HL-60 (cell line): ENCODE data around the gene APEH.
"Not testable (repeated sequence)": the region's sequence is repeated elsewhere in the genome, so short reads cannot be mapped to it uniquely, and the experiment has no call there.

Source experiments
- DNase-seq, 2 experiments: peaks; one replicate each; pipeline ENCODE4 v3.0.0-alpha.2; 2010 to 2020; ENCODE audit warnings: low read depth in 1 of 2, low spot score in 1 of 2
- H3K27ac ChIP-seq: fragments of 250-450 bp; sonication (Bioruptor Pico); replicated peaks from 2 replicates; pipeline ENCODE4 v1.5.1; 2020; ENCODE audit warnings: mild to moderate bottlenecking, moderate library complexity
- H3K27me3 ChIP-seq: fragments of 250-450 bp; sonication (Bioruptor Pico); 2 replicates; pipeline ENCODE4 v1.5.1; 2021; ENCODE audit warnings: mild to moderate bottlenecking, moderate library complexity; ENCODE audit not compliant: insufficient read depth, poor library complexity, severe bottlenecking
- H3K4me3 ChIP-seq: replicated peaks from 2 replicates; pipeline ENCODE4 v1.5.1; 2011; ENCODE audit warnings: mild to moderate bottlenecking, control low read depth, low read length; ENCODE audit not compliant: insufficient read depth
- CTCF ChIP-seq: IDR thresholded peaks from one replicate; pipeline ENCODE4 v1.5.1; 2011; ENCODE audit warnings: low read length, control low read depth, inconsistent platforms; ENCODE audit not compliant: insufficient read depth
- GABPA ChIP-seq: IDR thresholded peaks from 2 replicates; pipeline ENCODE4 v1.6.1; 2012; ENCODE audit warnings: low read depth
- POLR2AphosphoS5 ChIP-seq: IDR thresholded peaks from 2 replicates; pipeline ENCODE4 v1.6.1; 2012; ENCODE audit warnings: low read depth
- SPI1 ChIP-seq: IDR thresholded peaks from 2 replicates; pipeline ENCODE4 v1.6.1; 2012; ENCODE audit warnings: low read depth, mild to moderate bottlenecking, borderline replicate concordance
- TF ChIP-seq, protein P1 (sequence below): IDR thresholded peaks from 2 replicates; pipeline ENCODE4 v1.6.1; 2012; ENCODE audit warnings: low read depth; ENCODE audit not compliant: insufficient replicate concordance

Gene APEH

GRCh38 chr3:49689046-49689907, 15.1 kb downstream of the APEH start, which contains the start of the genes MST1 and RNF123:
MST1 (minus strand) TSS chr3:49689474; CDS start chr3:49688691, 783 bp downstream.
RNF123 (plus strand) TSS chr3:49689557; CDS start chr3:49691166, 1,609 bp downstream.
- peak; percentile 84 to 85 for DNase-seq
- Histone ChIP-seq H3K27me3 (no peaks in the 10 kb centered on the region), H3K27ac (peak within 1 kb of the TSS; percentile 63), H3K4me3 (peak within 1 kb of the TSS; percentile 100)
- peak; percentile 82 for TF ChIP-seq GABPA
- TF ChIP-seq CTCF, result no peak
- TF ChIP-seq SPI1, result no peak
- peak; percentile 58; the same call in 1 of the 2 replicates for TF ChIP-seq POLR2AphosphoS5

DNA sequence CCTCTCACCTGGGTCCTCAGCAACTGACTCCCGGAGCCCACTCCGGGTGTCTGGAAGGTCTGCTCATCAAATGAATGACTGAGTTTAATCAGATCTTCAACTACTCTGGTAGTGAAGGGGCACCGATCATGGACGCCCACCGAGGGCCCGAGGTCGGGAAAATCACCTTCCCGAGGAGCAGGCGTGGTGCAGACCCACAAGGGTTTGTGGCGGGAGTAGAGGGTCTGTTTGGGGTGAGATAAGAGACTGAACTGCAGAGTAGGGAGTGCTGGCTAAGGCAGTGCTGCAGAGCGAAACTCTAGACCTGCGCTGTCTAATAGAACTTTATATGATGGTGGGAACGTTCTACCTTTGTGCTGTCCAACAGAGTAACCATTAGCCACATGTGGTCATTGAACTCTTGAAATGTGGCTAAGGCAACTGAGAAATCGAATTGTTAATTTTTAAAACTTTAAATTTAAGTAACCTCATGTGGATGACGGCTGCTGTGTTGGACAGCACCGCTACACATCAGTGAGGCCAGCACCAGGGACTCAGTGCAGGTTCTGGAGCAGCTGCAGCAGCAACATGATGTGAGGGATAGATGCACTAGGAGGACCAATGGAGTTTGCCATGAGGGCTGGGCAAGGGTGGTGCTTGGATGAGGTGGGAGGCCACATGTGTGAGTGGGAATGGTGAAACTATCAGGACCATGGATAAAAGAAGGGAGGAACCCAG, 15.9 kb downstream of the APEH start:
- H3K27me3 ChIP-seq, result not testable (repeated sequence)
- peak overlapping the region; percentile 100 for H3K4me3 ChIP-seq
- peak overlapping the region; percentile 63 for H3K27ac ChIP-seq

DNA sequence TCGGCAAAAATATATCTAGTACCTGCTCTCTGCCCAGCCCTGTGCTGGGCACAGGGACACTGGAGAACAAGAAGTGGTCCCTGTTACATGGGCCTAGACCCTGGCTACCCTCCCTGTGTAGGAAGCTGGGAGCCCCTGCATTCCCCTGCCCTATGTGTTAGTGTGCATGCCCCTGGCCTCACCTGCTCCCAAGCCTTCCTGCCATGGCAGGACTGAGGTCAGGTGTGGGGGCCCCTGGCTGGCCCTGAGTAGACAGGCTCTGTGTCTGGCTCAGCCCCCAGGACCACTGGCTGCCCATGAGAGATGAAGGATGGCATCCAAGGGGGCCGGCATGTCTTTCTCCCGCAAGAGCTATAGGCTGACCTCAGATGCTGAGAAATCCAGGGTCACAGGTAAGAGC, 16.7 kb downstream of the APEH start:
- H3K4me3 ChIP-seq, H3K27ac ChIP-seq: not testable (repeated sequence)

More for the DNA sequence above, 15.9 kb downstream of the APEH start:
- not testable (repeated sequence) for DNase-seq
- TF ChIP-seq, protein P1, sequence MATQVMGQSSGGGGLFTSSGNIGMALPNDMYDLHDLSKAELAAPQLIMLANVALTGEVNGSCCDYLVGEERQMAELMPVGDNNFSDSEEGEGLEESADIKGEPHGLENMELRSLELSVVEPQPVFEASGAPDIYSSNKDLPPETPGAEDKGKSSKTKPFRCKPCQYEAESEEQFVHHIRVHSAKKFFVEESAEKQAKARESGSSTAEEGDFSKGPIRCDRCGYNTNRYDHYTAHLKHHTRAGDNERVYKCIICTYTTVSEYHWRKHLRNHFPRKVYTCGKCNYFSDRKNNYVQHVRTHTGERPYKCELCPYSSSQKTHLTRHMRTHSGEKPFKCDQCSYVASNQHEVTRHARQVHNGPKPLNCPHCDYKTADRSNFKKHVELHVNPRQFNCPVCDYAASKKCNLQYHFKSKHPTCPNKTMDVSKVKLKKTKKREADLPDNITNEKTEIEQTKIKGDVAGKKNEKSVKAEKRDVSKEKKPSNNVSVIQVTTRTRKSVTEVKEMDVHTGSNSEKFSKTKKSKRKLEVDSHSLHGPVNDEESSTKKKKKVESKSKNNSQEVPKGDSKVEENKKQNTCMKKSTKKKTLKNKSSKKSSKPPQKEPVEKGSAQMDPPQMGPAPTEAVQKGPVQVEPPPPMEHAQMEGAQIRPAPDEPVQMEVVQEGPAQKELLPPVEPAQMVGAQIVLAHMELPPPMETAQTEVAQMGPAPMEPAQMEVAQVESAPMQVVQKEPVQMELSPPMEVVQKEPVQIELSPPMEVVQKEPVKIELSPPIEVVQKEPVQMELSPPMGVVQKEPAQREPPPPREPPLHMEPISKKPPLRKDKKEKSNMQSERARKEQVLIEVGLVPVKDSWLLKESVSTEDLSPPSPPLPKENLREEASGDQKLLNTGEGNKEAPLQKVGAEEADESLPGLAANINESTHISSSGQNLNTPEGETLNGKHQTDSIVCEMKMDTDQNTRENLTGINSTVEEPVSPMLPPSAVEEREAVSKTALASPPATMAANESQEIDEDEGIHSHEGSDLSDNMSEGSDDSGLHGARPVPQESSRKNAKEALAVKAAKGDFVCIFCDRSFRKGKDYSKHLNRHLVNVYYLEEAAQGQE, result peak; percentile 83

DNA sequence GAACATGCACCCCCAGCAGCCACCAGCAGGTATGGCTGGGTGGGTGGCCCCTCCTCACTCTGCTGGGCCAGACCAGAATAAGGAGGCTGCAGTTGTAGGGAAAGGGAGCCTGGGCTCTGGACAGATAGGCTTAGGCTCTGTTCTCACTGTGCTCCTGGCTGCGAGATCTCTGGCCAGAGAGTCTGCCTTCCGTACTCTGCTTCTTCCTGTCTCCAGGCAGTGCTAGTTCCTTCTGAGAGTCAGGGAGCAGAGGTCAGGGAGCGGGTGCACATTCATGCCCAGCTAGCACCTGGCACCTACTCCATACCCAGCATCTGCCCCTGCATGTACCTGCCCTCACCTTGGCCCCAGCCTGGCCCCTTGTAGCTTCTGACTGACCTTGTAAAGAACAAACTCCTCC, 17.3 kb downstream of the APEH start:
- H3K27me3 ChIP-seq, H3K27ac ChIP-seq, DNase-seq, H3K4me3 ChIP-seq: not testable (repeated sequence)

More for the DNA sequence above, 16.7 kb downstream of the APEH start:
- H3K27me3 ChIP-seq, DNase-seq: not testable (repeated sequence)

DNA sequence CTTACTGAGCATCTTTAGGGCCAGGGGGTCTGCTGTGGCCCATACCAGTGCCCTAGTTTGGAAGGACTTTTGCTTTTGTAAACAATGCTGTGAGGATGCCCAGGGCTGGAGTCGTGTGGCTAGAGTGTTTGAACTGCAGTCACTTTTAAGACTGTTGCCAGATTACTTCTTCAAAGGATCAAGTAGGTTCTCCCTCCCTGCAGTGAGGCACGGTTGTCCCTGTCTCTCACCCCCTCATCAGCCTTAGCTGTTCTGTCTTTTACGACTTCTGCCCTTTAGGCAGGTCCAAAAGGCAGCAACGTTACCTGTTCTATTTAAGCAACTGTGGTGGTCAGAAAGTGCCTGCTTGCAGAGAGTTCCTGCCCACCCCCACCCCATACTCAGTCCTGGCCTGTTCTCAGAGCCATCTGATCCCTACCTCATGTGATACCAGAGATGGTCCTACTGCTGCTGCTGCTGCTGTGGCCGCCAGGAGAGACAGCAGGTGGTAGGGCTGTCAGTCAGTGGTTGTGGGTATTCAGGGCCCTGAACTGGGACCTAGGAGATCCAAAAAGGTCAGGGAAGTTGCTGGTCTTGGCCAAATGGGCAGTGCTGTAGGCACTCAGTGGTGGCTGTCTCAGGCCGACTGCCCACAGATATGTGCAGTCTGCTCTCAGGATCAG, 20.4 kb downstream of the APEH start:
- not testable (repeated sequence) for H3K27ac ChIP-seq, H3K27me3 ChIP-seq, DNase-seq, H3K4me3 ChIP-seq

DNA sequence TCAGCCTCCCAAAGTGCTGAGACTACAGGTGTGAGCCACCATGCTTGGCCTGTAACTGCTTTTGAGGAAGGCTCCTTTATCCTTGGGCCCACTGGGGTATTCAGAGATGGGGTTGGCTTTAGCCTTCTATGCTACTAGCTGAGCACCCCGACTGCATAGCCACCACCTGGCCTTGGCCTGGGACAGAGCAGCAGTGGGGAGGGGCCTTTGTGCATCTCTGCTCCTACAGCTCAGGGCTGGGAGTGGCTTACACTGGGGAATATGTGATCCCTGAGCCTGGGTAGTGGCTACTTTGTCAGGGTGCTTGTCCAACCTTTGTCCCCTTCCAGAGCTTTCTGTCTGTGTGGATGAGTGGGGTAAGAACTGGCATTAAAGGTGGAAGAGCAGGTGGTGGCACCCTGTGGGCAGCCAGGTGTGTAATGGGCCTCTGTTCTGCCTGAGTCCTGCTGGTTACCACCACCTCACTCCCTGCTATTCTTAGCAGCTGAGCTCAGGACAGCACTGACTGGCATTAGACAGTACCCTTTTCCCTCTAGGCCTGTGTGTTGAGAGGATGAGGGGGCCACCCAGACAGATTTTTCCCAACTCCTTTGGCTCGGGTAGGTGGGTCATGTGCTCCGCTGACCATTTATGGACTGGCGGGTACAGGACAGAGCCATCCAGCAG, 21.3 kb downstream of the APEH start:
- H3K4me3 ChIP-seq, H3K27me3 ChIP-seq, DNase-seq, H3K27ac ChIP-seq: not testable (repeated sequence)
